ENCODE results near the gene CADM1.

CADM1 gene

GRCh38 chr11:115185507-115185906 lies 318.7 kb downstream of the CADM1 start:
- H3K9me3 ChIP-seq (ENCODE audit: insufficient read depth, low read length): no peaks in the 10 kb centered on the region
- no peak for DNase-seq (ENCODE audit: low read depth, low spot score)
- TF ChIP-seq ZNF274 (IDR thresholded peaks at IDR 0.05; ENCODE audit: low read depth, low read length) (no peak), SUZ12 (IDR thresholded peaks at IDR 0.05; ENCODE audit: extremely low read depth, insufficient read depth, insufficient read length) (no peak), YY1 (IDR thresholded peaks at IDR 0.05; ENCODE audit: insufficient read depth, insufficient read length) (no peak)

GRCh38 chr11:115184901-115185300 lies 319.3 kb downstream of the CADM1 start:
- H3K9me3 ChIP-seq (ENCODE audit: insufficient read depth, low read length): no peaks in the 10 kb centered on the region
- H3K4me1 ChIP-seq (ENCODE audit: insufficient read depth, insufficient read length): no peaks in the 10 kb centered on the region
- no peaks in the 10 kb centered on the region for H3K27me3 ChIP-seq (ENCODE audit: insufficient read depth, insufficient read length)
- TF ChIP-seq SUZ12 (IDR thresholded peaks at IDR 0.05; ENCODE audit: extremely low read depth, insufficient read depth, insufficient read length): no peak
- no peak for TF ChIP-seq YY1 (IDR thresholded peaks at IDR 0.05; ENCODE audit: insufficient read depth, insufficient read length)
- no peak for TF ChIP-seq ZNF274 (IDR thresholded peaks at IDR 0.05; ENCODE audit: low read depth, low read length)
- no peak overlapping the region for H3K4me3 ChIP-seq (ENCODE audit: insufficient read length, low read depth)
- no peak overlapping the region for H3K9ac ChIP-seq (ENCODE audit: insufficient read length, low read depth)
- no peak for DNase-seq (ENCODE audit: low read depth, low spot score)
- H3K36me3 ChIP-seq (ENCODE audit: insufficient read depth, insufficient read length, low read length): no peaks in the 10 kb centered on the region

More at GRCh38 chr11:115185507-115185906, 318.7 kb downstream of the CADM1 start:
- H3K36me3 ChIP-seq (ENCODE audit: insufficient read depth, insufficient read length, low read length): no peaks in the 10 kb centered on the region
- H3K4me3 ChIP-seq (ENCODE audit: insufficient read length, low read depth): no peak overlapping the region
- H3K4me1 ChIP-seq (ENCODE audit: insufficient read depth, insufficient read length): no peaks in the 10 kb centered on the region
- no peak overlapping the region for H3K9ac ChIP-seq (ENCODE audit: insufficient read length, low read depth)
- no peaks in the 10 kb centered on the region for H3K27me3 ChIP-seq (ENCODE audit: insufficient read depth, insufficient read length)

- no peaks in the 10 kb centered on the region for H3K4me1 ChIP-seq (ENCODE audit: insufficient read depth, insufficient read length)
- no peaks in the 10 kb centered on the region for H3K9me3 ChIP-seq (ENCODE audit: insufficient read depth, low read length)
- TF ChIP-seq SUZ12 (IDR thresholded peaks at IDR 0.05; ENCODE audit: extremely low read depth, insufficient read depth, insufficient read length) (no peak), YY1 (IDR thresholded peaks at IDR 0.05; ENCODE audit: insufficient read depth, insufficient read length) (no peak), ZNF274 (IDR thresholded peaks at IDR 0.05; ENCODE audit: low read depth, low read length) (no peak)
- DNase-seq (ENCODE audit: low read depth, low spot score): no peak
- H3K4me3 ChIP-seq (ENCODE audit: insufficient read length, low read depth): no peak overlapping the region
- no peaks in the 10 kb centered on the region for H3K36me3 ChIP-seq (ENCODE audit: insufficient read depth, insufficient read length, low read length)
- H3K27me3 ChIP-seq (ENCODE audit: insufficient read depth, insufficient read length): no peaks in the 10 kb centered on the region
- H3K9ac ChIP-seq (ENCODE audit: insufficient read length, low read depth): no peak overlapping the region
Measured at GRCh38 chr11:115183830-115184229, 320.4 kb downstream of the CADM1 start.

- DNase-seq (ENCODE audit: low read depth, low spot score): no peak
- no peaks in the 10 kb centered on the region for H3K9me3 ChIP-seq (ENCODE audit: insufficient read depth, low read length)
- H3K9ac ChIP-seq (ENCODE audit: insufficient read length, low read depth): no peak overlapping the region
- H3K4me3 ChIP-seq (ENCODE audit: insufficient read length, low read depth): no peak overlapping the region
- no peak for TF ChIP-seq ZNF274 (IDR thresholded peaks at IDR 0.05; ENCODE audit: low read depth, low read length)
- no peak for TF ChIP-seq YY1 (IDR thresholded peaks at IDR 0.05; ENCODE audit: insufficient read depth, insufficient read length)
- no peak for TF ChIP-seq SUZ12 (IDR thresholded peaks at IDR 0.05; ENCODE audit: extremely low read depth, insufficient read depth, insufficient read length)
- H3K36me3 ChIP-seq (ENCODE audit: insufficient read depth, insufficient read length, low read length): no peaks in the 10 kb centered on the region
- no peaks in the 10 kb centered on the region for H3K4me1 ChIP-seq (ENCODE audit: insufficient read depth, insufficient read length)
- H3K27me3 ChIP-seq (ENCODE audit: insufficient read depth, insufficient read length): no peaks in the 10 kb centered on the region
Measured at GRCh38 chr11:115183136-115183535, 321.1 kb downstream of the CADM1 start.

GRCh38 chr11:115182282-115182955 lies 321.8 kb downstream of the CADM1 start:
- no peak overlapping the region for H3K4me3 ChIP-seq (ENCODE audit: insufficient read length, low read depth)
- TF ChIP-seq ZNF274 (IDR thresholded peaks at IDR 0.05; ENCODE audit: low read depth, low read length): no peak
- no peak for TF ChIP-seq YY1 (IDR thresholded peaks at IDR 0.05; ENCODE audit: insufficient read depth, insufficient read length)
- no peak for TF ChIP-seq SUZ12 (IDR thresholded peaks at IDR 0.05; ENCODE audit: extremely low read depth, insufficient read depth, insufficient read length)
- H3K27me3 ChIP-seq (ENCODE audit: insufficient read depth, insufficient read length): no peaks in the 10 kb centered on the region
- DNase-seq (ENCODE audit: low read depth, low spot score): no peak
- no peak overlapping the region for H3K9ac ChIP-seq (ENCODE audit: insufficient read length, low read depth)
- H3K4me1 ChIP-seq (ENCODE audit: insufficient read depth, insufficient read length): no peaks in the 10 kb centered on the region
- H3K36me3 ChIP-seq (ENCODE audit: insufficient read depth, insufficient read length, low read length): no peaks in the 10 kb centered on the region
- H3K9me3 ChIP-seq (ENCODE audit: insufficient read depth, low read length): no peaks in the 10 kb centered on the region

GRCh38 chr11:115181538-115181937 lies 322.7 kb downstream of the CADM1 start:
- Histone ChIP-seq H3K27me3 (ENCODE audit: insufficient read depth, insufficient read length) (no peaks in the 10 kb centered on the region), H3K9me3 (ENCODE audit: insufficient read depth, low read length) (no peaks in the 10 kb centered on the region), H3K4me3 (ENCODE audit: insufficient read length, low read depth) (no peak overlapping the region), H3K36me3 (ENCODE audit: insufficient read depth, insufficient read length, low read length) (no peaks in the 10 kb centered on the region), H3K9ac (ENCODE audit: insufficient read length, low read depth) (no peak overlapping the region), H3K4me1 (ENCODE audit: insufficient read depth, insufficient read length) (no peaks in the 10 kb centered on the region)
- DNase-seq (ENCODE audit: low read depth, low spot score): no peak
- TF ChIP-seq ZNF274 (IDR thresholded peaks at IDR 0.05; ENCODE audit: low read depth, low read length) (no peak), YY1 (IDR thresholded peaks at IDR 0.05; ENCODE audit: insufficient read depth, insufficient read length) (no peak), SUZ12 (IDR thresholded peaks at IDR 0.05; ENCODE audit: extremely low read depth, insufficient read depth, insufficient read length) (no peak)

- Histone ChIP-seq H3K4me1 (ENCODE audit: insufficient read depth, insufficient read length) (no peaks in the 10 kb centered on the region), H3K9ac (ENCODE audit: insufficient read length, low read depth) (no peak overlapping the region)
Measured at GRCh38 chr11:115180272-115180671, 323.9 kb downstream of the CADM1 start.

More at GRCh38 chr11:115180272-115180671, 323.9 kb downstream of the CADM1 start:
- no peaks in the 10 kb centered on the region for H3K36me3 ChIP-seq (ENCODE audit: insufficient read depth, insufficient read length, low read length)
- H3K4me3 ChIP-seq (ENCODE audit: insufficient read length, low read depth): no peak overlapping the region
- no peaks in the 10 kb centered on the region for H3K27me3 ChIP-seq (ENCODE audit: insufficient read depth, insufficient read length)
- TF ChIP-seq SUZ12 (IDR thresholded peaks at IDR 0.05; ENCODE audit: extremely low read depth, insufficient read depth, insufficient read length) (no peak), ZNF274 (IDR thresholded peaks at IDR 0.05; ENCODE audit: low read depth, low read length) (no peak), YY1 (IDR thresholded peaks at IDR 0.05; ENCODE audit: insufficient read depth, insufficient read length) (no peak)
- no peaks in the 10 kb centered on the region for H3K9me3 ChIP-seq (ENCODE audit: insufficient read depth, low read length)
- DNase-seq (ENCODE audit: low read depth, low spot score): no peak

Data from NT2/D1 (cell line).